Measurements from ENCODE around the gene ALK.

- TF ChIP-seq NFIC (IDR thresholded peaks at IDR 0.05) (no peak), YY1 (IDR thresholded peaks at IDR 0.05; ENCODE audit: low read depth) (no peak), CREB1 (IDR thresholded peaks at IDR 0.05; ENCODE audit: low read depth) (no peak), REST (IDR thresholded peaks at IDR 0.05; ENCODE audit: low read depth) (no peak), RAD21 (IDR thresholded peaks at IDR 0.05; ENCODE audit: low read depth) (no peak), TAF1 (IDR thresholded peaks at IDR 0.05; ENCODE audit: low read depth) (no peak), EGR1 (IDR thresholded peaks at IDR 0.05) (no peak), EP300 (IDR thresholded peaks at IDR 0.05; ENCODE audit: borderline replicate concordance) (no peak)
- TF ChIP-seq, protein P1, sequence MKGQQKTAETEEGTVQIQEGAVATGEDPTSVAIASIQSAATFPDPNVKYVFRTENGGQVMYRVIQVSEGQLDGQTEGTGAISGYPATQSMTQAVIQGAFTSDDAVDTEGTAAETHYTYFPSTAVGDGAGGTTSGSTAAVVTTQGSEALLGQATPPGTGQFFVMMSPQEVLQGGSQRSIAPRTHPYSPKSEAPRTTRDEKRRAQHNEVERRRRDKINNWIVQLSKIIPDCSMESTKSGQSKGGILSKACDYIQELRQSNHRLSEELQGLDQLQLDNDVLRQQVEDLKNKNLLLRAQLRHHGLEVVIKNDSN (IDR thresholded peaks at IDR 0.05): no peak
These were observed 538.9 kb downstream of the ALK start for GRCh38 chr2:29382486-29382885.

Measured in Ishikawa (cell line).